NCI-H2196 (cell line): ENCODE data around the gene GSDME.

Experiments used
- DNase-seq: peaks from one replicate; lab custom pipeline; 2025; ENCODE audit not compliant: unreplicated experiment; lab: John Stamatoyannopoulos, UW

GSDME gene

DNA sequence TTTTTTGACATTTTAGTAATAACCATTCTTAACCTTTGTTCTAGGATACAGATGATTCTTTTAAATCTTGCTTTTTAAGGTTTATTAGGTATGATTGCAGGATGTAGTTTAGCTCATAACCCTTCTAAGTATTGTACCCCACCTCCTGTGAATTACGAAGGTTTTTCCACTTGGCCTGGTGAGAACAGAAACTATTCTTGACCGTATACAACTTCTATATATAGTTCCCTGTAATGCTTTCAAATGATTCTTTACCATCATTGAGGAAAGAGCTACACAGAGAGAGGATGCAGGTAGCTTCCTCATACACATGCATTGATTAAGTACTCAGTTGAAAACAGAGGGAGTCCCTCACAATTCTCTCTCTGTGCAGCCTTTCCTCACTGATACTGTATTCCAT, 97.8 kb downstream of the GSDME start:
- DNase-seq, result no peak

DNA sequence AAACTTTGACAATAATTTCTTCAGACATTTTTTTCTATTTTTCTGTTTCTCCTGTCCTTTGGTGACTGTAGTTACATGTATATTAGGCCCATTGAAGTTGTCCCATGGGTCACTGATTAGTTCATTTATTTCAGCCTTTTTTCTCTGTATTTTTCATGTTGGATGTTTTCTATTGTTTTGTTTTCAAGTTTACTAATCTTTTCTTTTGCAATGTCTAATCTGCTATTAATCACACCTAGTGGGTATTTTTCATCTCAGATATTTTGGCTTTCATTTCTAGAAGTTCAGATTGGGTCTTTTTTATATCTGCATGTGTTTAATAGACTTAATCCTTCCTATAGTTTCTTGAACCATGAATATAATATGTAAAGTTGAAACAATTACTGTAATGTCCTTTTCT, 99.3 kb downstream of the GSDME start:
- no peak for DNase-seq

DNA sequence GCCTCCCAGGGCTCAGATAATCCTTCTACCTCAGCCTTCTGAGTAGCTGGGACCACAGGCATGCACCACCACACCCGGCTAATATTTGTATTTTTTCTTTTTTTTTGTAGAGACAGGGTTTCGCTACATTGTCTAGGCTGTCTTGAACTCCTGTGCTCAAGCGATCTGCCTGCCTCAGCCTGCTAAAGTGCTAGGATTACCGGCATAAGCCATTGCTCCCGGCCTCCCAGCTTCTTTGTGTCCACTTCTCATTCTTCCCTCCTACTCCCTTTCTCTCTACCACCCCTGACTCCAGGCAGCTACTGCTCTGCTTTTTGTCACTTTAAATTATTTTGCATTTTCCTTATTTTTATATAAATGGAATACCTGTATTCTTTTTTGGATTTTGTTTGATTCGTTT, 100.7 kb downstream of the GSDME start:
- DNase-seq, result no peak

DNA sequence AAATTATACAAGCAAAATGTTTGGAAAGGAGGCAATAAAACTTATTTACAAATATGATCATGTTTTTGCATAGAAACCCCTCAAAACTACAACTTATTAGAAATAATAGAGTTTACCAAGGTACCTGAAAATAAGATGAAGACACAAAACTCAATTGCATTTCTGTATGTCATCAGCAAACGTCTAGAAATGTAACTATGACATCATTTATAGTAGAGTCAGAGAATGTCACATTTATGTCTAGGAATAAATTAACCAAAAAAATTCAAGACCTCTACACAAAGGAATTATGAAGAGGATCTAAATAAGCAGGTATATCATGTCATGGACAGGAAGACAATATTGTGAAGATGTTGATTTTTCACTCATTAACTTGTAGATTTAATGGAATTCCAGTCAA, 103.0 kb downstream of the GSDME start:
- DNase-seq, result no peak

DNA sequence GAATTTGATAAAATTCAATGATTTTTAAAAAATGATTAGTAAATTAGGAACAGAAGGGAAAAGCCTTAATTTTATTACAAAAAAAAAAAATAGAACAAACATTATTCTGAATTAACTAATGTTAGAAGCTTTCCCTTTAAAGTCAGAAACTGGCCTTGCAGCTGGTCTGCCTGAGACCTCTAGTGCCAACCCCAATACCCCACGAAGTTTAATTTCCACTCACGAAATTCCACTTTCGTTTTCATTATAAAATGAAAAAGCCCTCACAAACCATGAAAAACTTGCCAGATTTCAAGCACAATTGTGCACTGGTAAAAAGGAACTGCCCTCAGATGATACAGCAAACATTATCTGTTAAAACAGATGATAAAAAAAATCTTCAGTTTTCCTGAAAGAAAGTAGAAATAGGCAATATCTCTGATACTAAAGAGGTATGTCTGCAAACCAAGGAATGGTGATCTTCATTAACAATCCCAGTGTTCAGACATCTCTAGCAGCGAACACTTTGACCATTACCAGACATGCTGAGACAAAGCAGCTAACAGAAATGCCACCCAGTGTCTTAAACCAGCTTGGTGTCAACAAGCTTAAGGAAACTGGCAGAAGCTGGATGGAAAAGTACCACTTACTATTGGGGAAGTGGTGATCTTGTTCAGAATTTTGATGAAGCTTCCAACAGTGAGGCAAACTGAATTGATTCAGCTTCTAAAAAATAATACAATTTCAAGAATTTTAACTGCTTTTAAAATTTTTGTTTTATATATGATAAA, 103.8 kb downstream of the GSDME start:
- no peak for DNase-seq

DNA sequence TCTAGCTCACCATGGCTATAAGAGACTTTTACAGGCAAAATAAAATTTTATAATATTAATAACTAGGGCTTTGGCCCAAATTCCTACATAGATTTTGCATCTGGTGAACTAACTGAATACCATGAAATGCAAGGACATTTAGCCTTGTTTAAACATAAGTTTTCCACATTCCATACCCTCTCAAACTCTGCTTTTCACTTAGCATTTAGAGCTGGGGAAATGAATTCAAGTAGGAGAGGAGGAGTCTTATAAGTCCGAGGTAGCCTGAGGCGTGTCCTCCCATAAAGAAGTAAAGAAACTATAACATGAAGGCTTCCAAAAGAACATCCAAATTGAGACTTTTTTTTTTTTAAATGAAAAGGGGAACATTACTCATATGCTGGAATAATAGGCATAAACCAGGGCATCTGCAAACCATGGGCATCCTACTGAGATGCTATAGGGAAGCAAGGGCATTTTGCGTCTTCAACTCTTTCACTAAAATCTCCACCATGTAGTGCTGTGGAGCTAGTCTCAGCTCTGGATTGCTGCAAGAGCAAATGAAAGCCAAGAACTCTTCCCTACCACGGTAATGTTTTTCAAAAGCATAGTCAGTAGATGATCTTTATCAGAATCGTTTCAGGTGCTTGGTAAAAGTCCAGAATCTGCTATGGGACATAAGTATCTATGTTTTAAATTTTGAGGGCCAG, 104.9 kb downstream of the GSDME start:
- no peak for DNase-seq
